ENCODE measurements around the gene FGFBP3. TPM values are rescaled to one million over a fixed set of nuclear protein-coding genes. Genes with fewer than 3 reads are reported as not detected.

Gene FGFBP3
- total RNA-seq, 3 donors from 2014 or later, result 0.85 to 2.1 (median 1.0) TPM

DNA sequence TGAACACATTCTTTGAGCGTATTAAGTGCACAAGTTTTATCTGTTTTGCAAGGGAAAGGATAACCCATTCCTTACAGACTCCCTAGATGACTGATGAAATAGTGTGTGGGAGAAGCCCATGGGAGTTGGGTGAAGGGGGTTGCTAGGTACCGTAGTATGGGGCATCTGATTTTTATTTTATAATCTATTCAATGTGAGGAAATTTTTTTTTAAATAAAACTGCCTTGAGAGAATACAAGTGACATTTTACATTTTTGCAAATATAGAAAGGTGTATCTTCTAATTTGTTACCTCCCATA, 15.7 kb upstream of the FGFBP3 start:
- no peak overlapping the region for H3K4me3 ChIP-seq
- H3K36me3 ChIP-seq (ENCODE audit: low read depth), result no peaks in the 10 kb centered on the region
- intact Hi-C loops (cut with DNase I, micrococcal nuclease), result no loop called here
- TF ChIP-seq, protein P1, sequence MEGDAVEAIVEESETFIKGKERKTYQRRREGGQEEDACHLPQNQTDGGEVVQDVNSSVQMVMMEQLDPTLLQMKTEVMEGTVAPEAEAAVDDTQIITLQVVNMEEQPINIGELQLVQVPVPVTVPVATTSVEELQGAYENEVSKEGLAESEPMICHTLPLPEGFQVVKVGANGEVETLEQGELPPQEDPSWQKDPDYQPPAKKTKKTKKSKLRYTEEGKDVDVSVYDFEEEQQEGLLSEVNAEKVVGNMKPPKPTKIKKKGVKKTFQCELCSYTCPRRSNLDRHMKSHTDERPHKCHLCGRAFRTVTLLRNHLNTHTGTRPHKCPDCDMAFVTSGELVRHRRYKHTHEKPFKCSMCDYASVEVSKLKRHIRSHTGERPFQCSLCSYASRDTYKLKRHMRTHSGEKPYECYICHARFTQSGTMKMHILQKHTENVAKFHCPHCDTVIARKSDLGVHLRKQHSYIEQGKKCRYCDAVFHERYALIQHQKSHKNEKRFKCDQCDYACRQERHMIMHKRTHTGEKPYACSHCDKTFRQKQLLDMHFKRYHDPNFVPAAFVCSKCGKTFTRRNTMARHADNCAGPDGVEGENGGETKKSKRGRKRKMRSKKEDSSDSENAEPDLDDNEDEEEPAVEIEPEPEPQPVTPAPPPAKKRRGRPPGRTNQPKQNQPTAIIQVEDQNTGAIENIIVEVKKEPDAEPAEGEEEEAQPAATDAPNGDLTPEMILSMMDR (IDR thresholded peaks at IDR 0.05), result no peak
- no peaks in the 10 kb centered on the region for H3K9me3 ChIP-seq
- no peak for DNase-seq
- ATAC-seq, result no peak
- peaks cover 13% of the 10 kb centered on the region for H3K4me1 ChIP-seq (ENCODE audit: low read depth)

GRCh38 chr10:91924212-91925021, 15.1 kb upstream of the FGFBP3 start:
- ATAC-seq (peak; percentile 37), DNase-seq (no peak)
- Histone ChIP-seq H3K4me1 (ENCODE audit: low read depth) (peaks cover 13% of the 10 kb centered on the region), H3K9me3 (peaks cover 5% of the 10 kb centered on the region), H3K36me3 (ENCODE audit: low read depth) (no peaks in the 10 kb centered on the region), H3K4me3 (peak overlapping the region; percentile 60)
- TF ChIP-seq, protein P1 (IDR thresholded peaks at IDR 0.05), result no peak
- intact Hi-C loops (cut with DNase I, micrococcal nuclease), result no loop called here

DNA sequence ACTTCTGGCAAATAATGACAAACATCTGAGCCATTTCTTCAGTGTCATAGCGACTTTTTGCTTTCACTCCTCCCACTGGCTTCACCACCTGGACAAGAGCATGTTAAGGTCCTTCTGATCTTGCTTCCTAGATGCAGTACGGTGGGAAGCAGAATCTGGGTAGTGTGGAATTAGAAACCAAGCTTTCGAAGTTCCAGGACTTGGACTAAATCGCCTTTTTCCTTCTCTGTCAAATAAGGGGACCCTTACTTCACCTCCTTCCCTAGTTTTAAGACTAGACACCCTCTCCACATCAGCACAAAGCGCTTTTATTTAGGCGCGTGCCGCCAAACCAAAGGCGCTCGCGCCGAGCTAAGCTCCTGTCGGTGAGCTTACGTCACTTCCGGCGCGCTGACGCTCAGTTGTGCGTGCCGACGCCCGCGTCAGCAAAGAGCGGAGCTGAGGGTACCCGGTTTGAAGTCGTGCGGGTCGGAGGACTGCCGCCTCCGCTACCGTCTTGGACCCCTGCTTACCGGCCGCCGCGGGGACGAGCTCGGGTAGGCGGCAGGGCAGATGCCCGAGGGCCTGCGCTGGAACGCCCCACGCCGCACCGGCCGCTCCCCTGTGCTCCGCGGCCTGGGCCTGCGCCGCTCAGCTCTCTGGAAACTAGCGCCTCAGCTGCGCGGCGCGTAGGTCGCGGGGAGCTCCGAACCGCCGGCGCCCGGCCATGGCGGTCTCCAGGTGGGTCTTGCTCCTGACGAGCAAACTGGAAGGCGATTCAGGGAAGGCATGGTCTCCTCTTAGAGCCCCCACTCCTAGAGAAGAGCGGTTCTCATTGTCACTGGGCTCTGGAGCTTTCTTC, 14.3 kb upstream of the FGFBP3 start, which contains the start of gene BTAF1:
Gene BTAF1, plus strand, starts transcription at position 400 of the 841 bp plus-strand sequence. Its CDS starts 307 bp downstream, at position 707.
- H3K4me3 ChIP-seq, result peak within 1 kb of the TSS; percentile 60
- no peaks in the 10 kb centered on the region for H3K36me3 ChIP-seq (ENCODE audit: low read depth)
- ATAC-seq (peak; percentile 98), DNase-seq (peak; percentile 93 to 97 (median 97))
- peaks cover 13% of the 10 kb centered on the region for H3K4me1 ChIP-seq (ENCODE audit: low read depth)
- intact Hi-C loops (cut with DNase I, micrococcal nuclease), result no loop called here
- TF ChIP-seq, protein P1 (IDR thresholded peaks at IDR 0.05), result no peak
- H3K9me3 ChIP-seq, result peaks cover 5% of the 10 kb centered on the region

- Histone ChIP-seq H3K36me3 (ENCODE audit: low read depth) (no peaks in the 10 kb centered on the region), H3K4me3 (no peak overlapping the region), H3K9me3 (peaks cover 5% of the 10 kb centered on the region), H3K4me1 (ENCODE audit: low read depth) (peaks cover 3% of the 10 kb centered on the region)
- no peak for ATAC-seq
- no peak for DNase-seq
- intact Hi-C loops (cut with DNase I, micrococcal nuclease), result no loop called here
- TF ChIP-seq, protein P1 (IDR thresholded peaks at IDR 0.05), result no peak
Observed at GRCh38 chr10:91919651-91920050, 10.4 kb upstream of the FGFBP3 start.

DNA sequence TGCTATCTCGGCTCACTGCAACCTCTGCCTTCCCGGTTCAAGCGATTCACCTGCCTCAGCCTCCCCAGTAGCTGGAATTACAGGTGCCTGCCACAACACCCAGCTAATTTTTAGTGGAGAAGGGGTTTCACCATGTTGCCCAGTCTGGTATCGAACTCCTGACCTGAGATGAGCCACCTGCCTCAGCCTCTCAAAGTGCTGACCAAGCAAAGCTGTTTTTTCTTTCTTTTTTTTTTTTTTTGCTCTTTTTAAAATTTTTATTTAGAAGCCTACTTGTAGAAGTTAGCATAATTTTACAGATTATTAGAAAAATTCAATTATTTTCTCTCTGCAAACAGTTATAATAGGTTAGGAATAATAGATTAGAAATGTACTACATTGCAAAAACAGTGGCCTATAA, 1.2 kb upstream of the FGFBP3 start:
- Histone ChIP-seq H3K36me3 (ENCODE audit: low read depth) (no peaks in the 10 kb centered on the region), H3K4me3 (no peak overlapping the region), H3K4me1 (ENCODE audit: low read depth) (peaks cover 13% of the 10 kb centered on the region), H3K9me3 (no peaks in the 10 kb centered on the region)
- DNase-seq, result no peak
- TF ChIP-seq, protein P1 (IDR thresholded peaks at IDR 0.05), result no peak
- no peak for ATAC-seq
- intact Hi-C loops (cut with DNase I, micrococcal nuclease), result no loop called here
